Ishikawa (cell line): Measurements from ENCODE around the gene DAB2.

Experiments
- CEBPB ChIP-seq: IDR thresholded peaks from 2 replicates; pipeline ENCODE4 v1.6.1; 2012
- CREB1 ChIP-seq: IDR thresholded peaks from 2 replicates; pipeline ENCODE4 v1.6.1; 2012; ENCODE audit warnings: low read depth
- EGR1 ChIP-seq: IDR thresholded peaks from 2 replicates; pipeline ENCODE4 v1.6.1; 2012
- EP300 ChIP-seq: IDR thresholded peaks from 2 replicates; pipeline ENCODE4 v1.6.1; 2012; ENCODE audit warnings: borderline replicate concordance
- FOXM1 ChIP-seq: IDR thresholded peaks from 2 replicates; pipeline ENCODE4 v1.6.1; 2012; ENCODE audit warnings: low read depth, borderline replicate concordance
- MAX ChIP-seq: IDR thresholded peaks from 2 replicates; pipeline ENCODE4 v1.6.1; 2012
- NFIC ChIP-seq: IDR thresholded peaks from 2 replicates; pipeline ENCODE4 v1.6.1; 2012
- RAD21 ChIP-seq: IDR thresholded peaks from 2 replicates; pipeline ENCODE4 v1.6.1; 2012; ENCODE audit warnings: low read depth
- REST ChIP-seq: IDR thresholded peaks from 2 replicates; pipeline ENCODE4 v1.6.1; 2012; ENCODE audit warnings: low read depth, mild to moderate bottlenecking
- TAF1 ChIP-seq: IDR thresholded peaks from 2 replicates; pipeline ENCODE4 v1.6.1; 2012; ENCODE audit warnings: low read depth, mild to moderate bottlenecking
- TCF12 ChIP-seq: IDR thresholded peaks from 2 replicates; pipeline ENCODE4 v1.6.1; 2012; ENCODE audit warnings: low read depth
- TEAD4 ChIP-seq: IDR thresholded peaks from 2 replicates; pipeline ENCODE4 v1.6.1; 2012
- USF1 ChIP-seq: IDR thresholded peaks from 2 replicates; pipeline ENCODE4 v1.6.1; 2012
- YY1 ChIP-seq: IDR thresholded peaks from 2 replicates; pipeline ENCODE4 v1.6.1; 2012; ENCODE audit warnings: low read depth
- ZBTB7A ChIP-seq: IDR thresholded peaks from 2 replicates; pipeline ENCODE4 v1.6.1; 2012; ENCODE audit warnings: low read depth

DAB2 gene

GRCh38 chr5:39427633-39428032, 2.9 kb upstream of the DAB2 start:
- no peak for TF ChIP-seq USF1
- no peak for TF ChIP-seq EP300
- TF ChIP-seq FOXM1, result no peak
- no peak for TF ChIP-seq ZBTB7A
- TF ChIP-seq EGR1, result no peak
- no peak for TF ChIP-seq CREB1
- no peak for TF ChIP-seq MAX
- TF ChIP-seq REST, result no peak
- TF ChIP-seq TCF12, result no peak
- no peak for TF ChIP-seq TEAD4
- no peak for TF ChIP-seq RAD21
- no peak for TF ChIP-seq NFIC
- no peak for TF ChIP-seq YY1
- no peak for TF ChIP-seq CEBPB
- no peak for TF ChIP-seq TAF1

GRCh38 chr5:39427229-39427628, 2.4 kb upstream of the DAB2 start:
- TF ChIP-seq REST, result no peak
- no peak for TF ChIP-seq EGR1
- no peak for TF ChIP-seq NFIC
- TF ChIP-seq CEBPB, result no peak
- no peak for TF ChIP-seq EP300
- no peak for TF ChIP-seq USF1
- TF ChIP-seq ZBTB7A, result no peak
- no peak for TF ChIP-seq FOXM1
- no peak for TF ChIP-seq MAX

- TF ChIP-seq YY1 (no peak), MAX (no peak), CEBPB (no peak), REST (no peak), NFIC (no peak), EP300 (no peak), CREB1 (no peak), TCF12 (no peak), TEAD4 (no peak), RAD21 (no peak), EGR1 (no peak), USF1 (no peak), ZBTB7A (no peak), FOXM1 (no peak)
Measured at GRCh38 chr5:39426746-39427105, 1.9 kb upstream of the DAB2 start.

- no peak for TF ChIP-seq USF1
- no peak for TF ChIP-seq REST
- no peak for TF ChIP-seq TAF1
- no peak for TF ChIP-seq CEBPB
- no peak for TF ChIP-seq ZBTB7A
Measured at GRCh38 chr5:39426051-39426745, 1.4 kb upstream of the DAB2 start.
